Heart left ventricle (tissue), 13 donors: Measurements from ENCODE around the gene KCNJ10.

Source experiments
- POLR2A ChIP-seq, 2 donors: fragments of 450-650 bp; IDR thresholded peaks; one replicate each; pipeline ENCODE4 v1.6.1; 2017; ENCODE audit warnings: antibody characterized with exemption in 2 of 2, mild to moderate bottlenecking in 2 of 2, moderate library complexity in 2 of 2
- TF ChIP-seq, protein P1 (sequence below), 12 donors: fragments of 200-600 bp; sonication (generic) in 4 of 12; IDR thresholded peaks; one replicate each; pipeline versions ENCODE4 v1.5.0 to v1.8.0; 2018 to 2022; ENCODE audit warnings: antibody characterized with exemption in 12 of 12, mild to moderate bottlenecking in 5 of 12
- donor health status: ischemic (EF 13 %, LVEDD 7.1; RV severe dilation, severe dysfunction).
- donor health status: DM: no; HTN: yes; CAD: no.
- donor health status: DM: no; HTN: no; CAD: no.
- donor health status: ischemic (EF 25% LVEDD 6.9; RV normal size, moderate dysfunction).
- donor health status: ischemic (EF 25% LVEDD 5.7; RV mildly dilated, moderate dysfunction).
- donor health status: ischemic (EF 35%, LVEDD 5.7; RV mildly dilated, moderate dysfunction).
- donor health status: nonischemic (EF 11% LVEDD 7.7; RV severe dilation, severe dysfunction).
- donor health status: DM: yes; HTN: yes; CAD: no.
- donor health status: PGD.
- donor health status: ischemic (EF 29% LVEDD 5.4; RV normal size, mild dysfunction).
- donor health status: nonischemic (EF 23%, LVEDD 6.1; RV moderate dilation, normal function).

GRCh38 chr1:160085686-160086455, 15.9 kb upstream of the KCNJ10 start:
- TF ChIP-seq, protein P1, sequence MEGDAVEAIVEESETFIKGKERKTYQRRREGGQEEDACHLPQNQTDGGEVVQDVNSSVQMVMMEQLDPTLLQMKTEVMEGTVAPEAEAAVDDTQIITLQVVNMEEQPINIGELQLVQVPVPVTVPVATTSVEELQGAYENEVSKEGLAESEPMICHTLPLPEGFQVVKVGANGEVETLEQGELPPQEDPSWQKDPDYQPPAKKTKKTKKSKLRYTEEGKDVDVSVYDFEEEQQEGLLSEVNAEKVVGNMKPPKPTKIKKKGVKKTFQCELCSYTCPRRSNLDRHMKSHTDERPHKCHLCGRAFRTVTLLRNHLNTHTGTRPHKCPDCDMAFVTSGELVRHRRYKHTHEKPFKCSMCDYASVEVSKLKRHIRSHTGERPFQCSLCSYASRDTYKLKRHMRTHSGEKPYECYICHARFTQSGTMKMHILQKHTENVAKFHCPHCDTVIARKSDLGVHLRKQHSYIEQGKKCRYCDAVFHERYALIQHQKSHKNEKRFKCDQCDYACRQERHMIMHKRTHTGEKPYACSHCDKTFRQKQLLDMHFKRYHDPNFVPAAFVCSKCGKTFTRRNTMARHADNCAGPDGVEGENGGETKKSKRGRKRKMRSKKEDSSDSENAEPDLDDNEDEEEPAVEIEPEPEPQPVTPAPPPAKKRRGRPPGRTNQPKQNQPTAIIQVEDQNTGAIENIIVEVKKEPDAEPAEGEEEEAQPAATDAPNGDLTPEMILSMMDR (IDR thresholded peaks at IDR 0.05) = peak; percentile 75 to 91 (median 86)
- TF ChIP-seq POLR2A (IDR thresholded peaks at IDR 0.05) = no peak
